NCI-H1694 (cell line): Measurements from ENCODE around the gene CCDC89.

Experiments used
- DNase-seq: peaks from one replicate; lab custom pipeline; 2025; lab: John Stamatoyannopoulos, UW

Gene CCDC89

GRCh38 chr11:85685820-85686459, at the start of gene CCDC89:
Gene CCDC89, minus strand, starts transcription at chr11:85686195. Its CDS starts 65 bp downstream, at chr11:85686130.
- no peak for DNase-seq

DNA sequence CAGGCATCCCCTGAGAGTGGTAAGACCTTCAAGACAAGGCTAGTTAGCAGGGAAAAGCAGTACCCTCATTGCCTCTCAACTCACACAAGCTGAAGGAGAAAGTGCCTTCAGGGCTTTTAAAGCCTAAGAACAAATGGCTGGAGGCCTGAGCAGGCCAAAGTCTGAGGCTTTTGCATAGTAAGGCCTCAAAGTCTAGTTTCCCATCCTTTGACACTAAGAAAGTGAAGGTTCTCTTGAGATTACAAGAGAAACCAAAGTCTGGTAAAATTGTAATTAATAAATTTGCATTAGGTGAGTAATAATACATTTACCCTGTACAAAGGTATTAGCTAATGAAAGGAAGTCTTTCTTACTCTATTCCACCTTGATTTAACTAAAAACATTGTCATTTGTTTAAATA, 47.0 kb upstream of the CCDC89 start:
- no peak for DNase-seq

DNA sequence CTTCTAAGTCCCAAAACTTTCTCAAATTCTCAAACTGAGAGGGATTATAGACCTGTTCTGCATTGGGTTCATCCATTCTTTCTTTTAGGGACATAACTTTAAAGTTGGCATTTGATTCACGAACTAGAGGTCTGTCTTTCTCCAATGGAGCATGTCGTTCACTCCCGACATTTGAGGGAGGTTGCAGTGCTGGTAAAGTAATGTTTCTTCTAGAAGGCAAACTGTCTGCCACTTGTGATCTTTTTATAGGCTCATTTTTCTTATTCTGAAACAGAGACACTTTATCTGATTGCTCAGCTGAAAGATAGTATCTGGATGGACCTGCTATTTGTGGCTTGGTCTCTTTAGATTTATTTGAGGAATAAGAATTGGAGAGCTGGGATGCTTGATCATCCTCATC, 40.4 kb upstream of the CCDC89 start:
- no peak for DNase-seq

- no peak for DNase-seq
Observed at GRCh38 chr11:85725510-85726258, 39.7 kb upstream of the CCDC89 start.

DNA sequence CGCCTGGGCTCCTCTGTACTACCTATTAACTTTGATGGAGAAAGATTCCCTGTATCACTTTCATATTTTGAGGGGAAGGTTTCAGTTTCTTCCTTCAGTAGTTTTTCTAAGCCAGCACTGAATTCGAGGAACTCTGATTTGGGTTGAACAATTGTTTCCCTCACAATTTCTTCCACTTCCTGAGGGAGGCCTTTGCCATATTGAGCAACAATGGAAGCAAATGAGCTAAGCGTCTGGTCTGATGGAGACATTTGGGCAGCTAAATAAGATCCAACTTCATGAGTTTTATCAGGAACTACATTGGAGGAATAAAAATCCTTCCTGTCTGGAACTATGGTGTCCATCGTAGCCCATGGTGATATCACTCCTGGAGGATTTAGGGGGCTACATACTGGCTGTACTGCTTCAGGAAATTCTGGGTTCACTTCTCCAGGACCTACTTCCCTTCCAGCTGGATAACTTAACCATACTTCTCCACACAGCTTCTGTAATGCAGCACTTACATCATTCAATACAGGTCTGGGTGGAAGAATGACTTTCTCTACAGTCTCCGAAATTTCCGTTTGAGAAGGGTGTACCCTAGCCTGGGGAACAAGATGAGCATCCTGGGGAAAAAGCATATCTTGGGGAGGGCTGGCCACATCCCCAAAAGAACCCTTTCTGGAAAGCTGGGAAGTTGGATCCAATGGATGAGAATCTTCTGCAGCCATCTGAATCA, 38.9 kb upstream of the CCDC89 start:
- no peak for DNase-seq

- DNase-seq: no peak
Observed at GRCh38 chr11:85723088-85723487, 37.1 kb upstream of the CCDC89 start.

DNA sequence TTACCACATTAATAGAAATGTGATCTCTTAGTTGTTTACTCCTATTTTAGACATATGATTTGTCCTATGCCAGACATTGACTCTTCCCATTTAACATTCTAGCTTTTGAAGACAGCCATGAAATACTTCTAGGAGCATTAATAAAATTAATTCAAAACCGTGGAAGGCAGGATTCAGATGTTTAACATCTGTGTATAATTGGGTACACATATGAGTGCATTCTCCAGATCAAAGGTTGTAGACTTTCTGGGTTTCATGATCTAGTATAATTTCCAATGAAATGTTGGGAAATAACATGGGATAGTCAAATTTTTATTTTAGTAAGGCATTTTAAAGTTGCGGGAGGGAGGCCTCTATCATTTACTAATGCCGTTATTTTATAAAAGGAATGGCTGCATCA, 35.2 kb upstream of the CCDC89 start:
- DNase-seq: no peak

DNA sequence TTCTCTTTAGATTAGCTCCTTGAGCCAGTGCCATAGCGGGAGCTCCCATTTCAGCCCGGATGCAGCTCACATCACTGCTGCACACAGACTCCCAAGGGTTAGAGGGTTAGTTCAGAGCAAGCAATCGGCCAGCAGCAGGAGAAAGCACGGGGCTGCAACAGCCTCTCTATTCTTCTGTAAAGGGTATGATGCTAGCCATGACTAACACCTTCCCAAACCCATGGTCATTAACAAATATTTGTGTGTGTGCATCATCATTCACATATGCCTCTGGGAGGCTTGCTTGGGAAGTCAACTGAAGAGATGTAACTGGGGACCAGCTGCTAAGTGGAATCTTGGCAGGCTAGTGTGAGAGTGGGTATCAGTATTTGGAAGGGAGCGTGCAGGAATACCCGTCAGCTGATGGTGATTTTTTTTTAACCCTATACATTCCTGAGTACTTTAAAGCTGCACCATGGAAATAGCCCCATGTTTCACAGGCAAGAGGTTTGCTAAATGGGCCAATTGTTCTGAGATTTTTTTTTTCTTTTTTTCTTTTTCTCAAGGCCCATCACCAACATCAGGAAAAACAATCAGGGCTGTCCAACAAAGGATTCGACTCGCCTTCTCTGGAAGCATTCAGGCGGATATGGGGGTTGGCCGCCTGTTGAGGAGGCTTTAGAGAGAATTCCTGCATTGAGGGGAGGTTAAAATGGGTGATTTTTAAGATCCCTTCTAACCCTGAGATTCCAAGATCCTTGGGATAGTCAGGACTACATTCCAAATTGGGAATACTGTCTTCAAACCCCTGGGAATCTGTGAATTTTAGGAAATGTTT, 33.2 kb upstream of the CCDC89 start:
- DNase-seq: no peak

DNA sequence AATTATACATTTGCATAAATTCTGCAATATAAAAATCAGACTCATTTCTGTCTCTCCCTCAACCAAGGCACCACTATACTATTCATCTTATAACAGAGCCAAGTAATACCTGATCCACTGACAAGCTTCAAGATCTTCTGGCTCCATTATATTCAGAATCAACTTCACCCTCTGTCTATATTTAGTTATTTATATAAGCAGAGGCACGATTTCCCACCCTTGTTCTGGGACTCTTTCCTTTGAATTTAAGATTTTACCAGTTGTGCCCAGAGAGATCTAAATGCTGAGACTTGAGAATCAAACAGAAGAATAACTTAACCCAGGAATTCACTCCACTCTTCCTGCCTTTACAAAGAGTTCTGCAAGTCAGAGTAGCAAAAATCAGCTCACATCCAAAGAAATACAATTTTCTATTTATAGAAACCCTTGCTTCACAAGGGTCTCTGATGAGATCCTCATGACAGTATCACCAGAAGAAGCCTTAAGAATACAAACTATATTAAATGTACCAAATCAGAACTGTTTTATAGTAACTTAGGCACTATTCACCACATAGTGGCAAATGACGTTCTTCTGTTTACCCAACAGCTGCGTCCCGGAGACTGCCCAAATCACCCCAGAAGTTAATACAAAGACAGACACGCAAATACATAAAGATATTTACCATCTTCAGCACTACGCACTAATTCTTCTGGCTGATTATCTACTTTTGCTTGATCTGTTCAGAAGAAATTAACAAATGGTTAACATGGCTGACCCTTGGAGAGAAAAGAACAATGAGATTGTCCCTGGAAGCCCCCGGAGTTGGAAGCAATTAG, 32.3 kb upstream of the CCDC89 start:
- DNase-seq: no peak

- no peak for DNase-seq
Observed at GRCh38 chr11:85717429-85717828, 31.4 kb upstream of the CCDC89 start.

- no peak for DNase-seq
Observed at GRCh38 chr11:85712953-85713352, 27.0 kb upstream of the CCDC89 start.

DNA sequence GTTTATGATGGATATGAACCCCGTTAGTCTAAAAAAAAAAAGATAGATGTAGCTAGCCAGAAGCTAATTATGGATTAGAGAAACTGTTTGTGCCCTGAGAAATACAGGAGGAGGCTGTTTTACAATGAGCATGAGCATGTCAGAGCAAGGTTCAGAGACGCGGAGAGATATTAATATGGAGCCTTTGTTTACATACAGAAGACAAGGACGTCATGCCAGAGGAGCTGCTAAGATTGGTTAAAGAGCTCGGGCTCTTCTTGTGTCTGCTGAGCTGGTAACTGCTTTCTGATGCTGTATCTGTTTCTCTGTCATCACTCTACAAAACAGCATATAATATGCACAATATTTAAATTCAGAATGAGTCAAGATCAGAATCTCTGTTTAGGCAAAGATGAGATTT, 24.9 kb upstream of the CCDC89 start:
- DNase-seq: no peak

- no peak for DNase-seq
Observed at GRCh38 chr11:85709941-85710702, 24.1 kb upstream of the CCDC89 start.

DNA sequence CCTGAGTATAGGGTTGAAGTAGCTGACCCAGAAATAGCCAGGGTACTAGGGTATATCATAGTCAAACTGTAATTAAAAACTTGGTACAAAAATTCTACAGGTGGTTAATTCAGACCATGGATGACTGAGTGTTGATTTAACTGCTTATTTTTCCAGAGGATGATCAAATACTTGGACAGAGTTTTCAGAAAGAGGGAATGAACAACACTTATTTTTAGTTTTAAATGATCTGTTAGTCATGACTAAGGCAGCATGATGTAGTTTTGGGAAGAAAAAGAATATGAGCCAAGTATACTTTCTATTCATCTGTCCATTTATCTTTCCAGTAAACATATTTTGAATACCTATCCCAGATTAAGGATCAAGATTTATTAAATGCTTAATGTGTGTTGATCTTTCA, 19.8 kb upstream of the CCDC89 start:
- DNase-seq: no peak

DNA sequence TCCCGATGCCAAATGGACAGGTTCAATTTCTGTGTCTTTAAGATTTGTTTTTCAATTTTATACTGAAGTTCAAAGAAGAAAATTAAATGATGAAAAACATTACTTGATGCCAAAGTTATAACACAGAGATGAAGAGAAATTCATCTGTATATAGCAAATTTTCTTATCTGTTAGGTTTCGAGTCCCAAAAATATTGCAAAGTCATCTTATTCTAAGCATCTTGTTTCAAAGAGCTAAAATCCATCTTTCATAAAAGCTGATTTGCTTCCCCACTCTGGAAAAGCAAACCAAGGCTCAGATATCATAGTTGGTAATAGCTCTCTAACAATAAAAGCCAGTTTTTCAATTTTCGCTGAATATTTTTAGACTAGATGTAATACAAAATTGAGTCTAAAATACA, 19.0 kb upstream of the CCDC89 start:
- DNase-seq: no peak

DNA sequence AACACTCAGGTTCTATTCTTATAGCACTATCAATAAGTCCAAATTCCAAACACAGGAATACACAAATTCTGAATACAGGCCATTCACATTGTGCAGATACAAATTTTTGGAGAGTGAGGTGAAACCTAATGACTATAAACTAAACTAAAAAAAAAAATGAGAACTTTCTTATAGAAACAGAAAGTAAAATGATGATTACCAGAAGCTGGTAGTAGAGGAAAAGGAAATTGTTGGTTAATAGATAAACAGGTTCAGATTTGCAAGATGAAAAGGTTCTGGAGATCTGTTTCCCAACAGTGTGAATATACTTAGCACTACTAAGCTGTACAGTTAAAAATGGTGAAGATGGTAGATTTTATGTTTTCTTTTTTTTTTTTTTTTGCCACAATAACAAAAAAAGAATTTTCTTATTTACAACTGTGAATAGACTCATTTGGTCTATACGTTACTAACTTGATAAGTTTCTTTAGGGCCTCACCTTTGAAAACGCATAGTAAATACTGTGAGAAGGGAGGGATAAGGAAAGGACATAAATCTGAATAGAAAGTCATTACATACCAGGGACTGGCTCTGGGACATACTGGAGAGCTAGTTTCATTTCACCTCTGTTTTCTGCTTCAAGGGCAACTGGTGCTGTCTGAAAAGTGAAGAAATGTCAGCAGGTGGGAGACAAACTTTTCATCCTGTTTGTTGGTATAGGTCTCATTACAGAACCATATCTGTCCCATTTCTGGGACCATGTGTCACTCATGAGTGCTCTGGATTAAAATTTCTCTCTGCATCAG, 14.2 kb upstream of the CCDC89 start:
- DNase-seq: no peak

DNA sequence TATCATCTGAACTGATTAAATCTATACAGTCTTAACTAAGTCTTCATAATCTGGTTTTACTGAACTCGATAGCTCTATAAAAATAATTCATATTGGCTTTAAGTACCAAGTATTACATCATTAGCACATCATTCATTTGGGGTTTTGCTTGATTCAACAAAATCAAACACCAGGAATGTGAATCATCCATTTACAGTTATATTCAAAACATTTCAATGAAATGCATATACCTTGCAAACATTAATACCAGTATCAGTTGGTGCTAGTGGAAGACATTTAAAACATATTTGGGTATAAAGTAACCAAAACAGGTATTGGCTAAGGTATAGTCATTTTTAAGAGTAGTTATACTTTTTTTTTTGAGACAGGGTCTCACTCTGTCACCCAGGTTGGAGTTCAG, 12.2 kb upstream of the CCDC89 start:
- no peak for DNase-seq

DNA sequence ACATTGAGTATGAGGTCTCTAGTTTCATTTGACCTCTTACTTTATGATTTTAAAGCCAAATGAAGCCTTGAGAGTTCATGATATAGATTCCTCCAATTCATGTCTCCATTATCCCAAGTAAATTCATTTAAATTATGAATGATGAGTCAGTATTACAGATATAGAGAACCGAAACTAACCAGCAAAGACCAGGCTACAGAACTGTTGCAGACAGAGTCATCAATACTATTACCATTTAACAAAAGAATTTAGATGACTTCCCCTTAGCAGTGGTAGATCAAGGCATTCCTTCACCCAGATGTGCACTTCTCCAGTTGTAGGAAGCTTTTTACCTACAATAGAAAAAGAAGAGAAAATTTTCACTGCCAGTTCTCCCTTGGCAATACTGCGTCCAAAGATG, 11.8 kb upstream of the CCDC89 start:
- DNase-seq: no peak

DNA sequence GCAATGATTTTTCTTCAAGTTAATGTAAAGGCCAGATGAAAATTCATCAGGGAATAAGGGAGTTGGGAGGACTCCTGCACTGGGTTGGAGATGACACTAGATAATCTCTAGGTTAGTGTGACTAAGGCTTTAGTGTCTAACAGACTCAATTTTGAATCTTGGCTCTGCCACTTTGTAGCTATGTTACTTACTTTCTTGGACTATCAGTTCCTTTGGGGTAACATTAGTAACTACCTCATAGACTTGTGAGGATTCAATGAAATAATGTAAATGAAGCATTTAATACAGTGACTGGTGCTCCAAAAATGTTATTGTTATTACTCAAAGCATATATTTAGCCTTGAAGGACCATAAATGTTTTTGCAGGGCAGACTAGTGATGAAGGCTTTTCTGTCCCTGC, 9.6 kb upstream of the CCDC89 start:
- no peak for DNase-seq
